Lower leg skin (tissue), 3 donors: ENCODE data around the gene RXRG.

Experiments used
- CTCF ChIP-seq, 3 donors: fragments of 450-650 bp; IDR thresholded peaks; one replicate each; pipeline ENCODE4 v1.5.1; 2016; ENCODE audit warnings: antibody characterized with exemption in 3 of 3, mild to moderate bottlenecking in 3 of 3, moderate library complexity in 2 of 3
- POLR2A ChIP-seq, 2 donors: fragments of 450-650 bp; IDR thresholded peaks; one replicate each; pipeline ENCODE4 v1.6.1; 2016 to 2017; ENCODE audit warnings: antibody characterized with exemption in 2 of 2, mild to moderate bottlenecking in 1 of 2, moderate library complexity in 1 of 2

GRCh38 chr1:165395478-165395877 lies 49.4 kb downstream of the RXRG start:
- TF ChIP-seq POLR2A (IDR thresholded peaks at IDR 0.05) (no peak), CTCF (IDR thresholded peaks at IDR 0.05) (no peak)
